Esophagus squamous epithelium (tissue), 4 donors: ENCODE results near the gene SGTA.

ENCODE experiments used
- POLR2A ChIP-seq, 4 donors: fragments of 450-650 bp; IDR thresholded peaks; one replicate each; pipeline ENCODE4 v1.6.1; 2017; ENCODE audit warnings: antibody characterized with exemption in 4 of 4, mild to moderate bottlenecking in 4 of 4, moderate library complexity in 3 of 4
- TF ChIP-seq, protein P1 (sequence below), 6 experiments: fragments of 450-650 bp in 4 of 6; fragments of 200-600 bp in 2 of 6; sonication (generic) in 2 of 6; IDR thresholded peaks; one replicate each; pipeline ENCODE4 v1.5.1; 2016 to 2019; ENCODE audit warnings: antibody characterized with exemption in 6 of 6, mild to moderate bottlenecking in 4 of 6, moderate library complexity in 4 of 6

DNA sequence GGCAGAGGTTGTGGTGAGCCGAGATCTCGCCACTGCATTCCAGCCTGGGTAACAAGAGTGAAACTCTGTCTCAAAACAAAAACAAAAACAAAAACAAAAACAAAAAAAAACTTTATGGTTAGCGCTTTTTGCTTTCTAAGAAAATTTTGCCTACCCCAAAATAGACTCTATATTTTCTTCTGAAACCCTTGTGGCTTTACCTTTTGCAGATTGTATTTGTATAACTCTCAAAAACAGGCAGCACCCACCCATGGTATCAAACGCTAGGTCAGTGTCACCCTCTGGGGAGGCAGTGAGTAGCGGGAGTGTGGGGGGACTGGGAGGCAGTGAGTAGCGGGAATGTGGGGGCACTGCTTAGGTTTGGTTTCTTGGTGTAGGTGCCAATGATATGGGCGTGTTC is 35.7 kb downstream of the SGTA start:
- TF ChIP-seq, protein P1, sequence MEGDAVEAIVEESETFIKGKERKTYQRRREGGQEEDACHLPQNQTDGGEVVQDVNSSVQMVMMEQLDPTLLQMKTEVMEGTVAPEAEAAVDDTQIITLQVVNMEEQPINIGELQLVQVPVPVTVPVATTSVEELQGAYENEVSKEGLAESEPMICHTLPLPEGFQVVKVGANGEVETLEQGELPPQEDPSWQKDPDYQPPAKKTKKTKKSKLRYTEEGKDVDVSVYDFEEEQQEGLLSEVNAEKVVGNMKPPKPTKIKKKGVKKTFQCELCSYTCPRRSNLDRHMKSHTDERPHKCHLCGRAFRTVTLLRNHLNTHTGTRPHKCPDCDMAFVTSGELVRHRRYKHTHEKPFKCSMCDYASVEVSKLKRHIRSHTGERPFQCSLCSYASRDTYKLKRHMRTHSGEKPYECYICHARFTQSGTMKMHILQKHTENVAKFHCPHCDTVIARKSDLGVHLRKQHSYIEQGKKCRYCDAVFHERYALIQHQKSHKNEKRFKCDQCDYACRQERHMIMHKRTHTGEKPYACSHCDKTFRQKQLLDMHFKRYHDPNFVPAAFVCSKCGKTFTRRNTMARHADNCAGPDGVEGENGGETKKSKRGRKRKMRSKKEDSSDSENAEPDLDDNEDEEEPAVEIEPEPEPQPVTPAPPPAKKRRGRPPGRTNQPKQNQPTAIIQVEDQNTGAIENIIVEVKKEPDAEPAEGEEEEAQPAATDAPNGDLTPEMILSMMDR (IDR thresholded peaks at IDR 0.05), result no peak
- no peak for TF ChIP-seq POLR2A (IDR thresholded peaks at IDR 0.05)
